8988T (cell line): ENCODE results near the gene ADH1C.
"Not testable (repeated sequence)": the region's sequence is repeated elsewhere in the genome, so short reads cannot be mapped to it uniquely, and the experiment has no call there.

Experiments used
- DNase-seq: peaks from one replicate; pipeline ENCODE4 v3.0.0; 2011

Gene ADH1C

DNA sequence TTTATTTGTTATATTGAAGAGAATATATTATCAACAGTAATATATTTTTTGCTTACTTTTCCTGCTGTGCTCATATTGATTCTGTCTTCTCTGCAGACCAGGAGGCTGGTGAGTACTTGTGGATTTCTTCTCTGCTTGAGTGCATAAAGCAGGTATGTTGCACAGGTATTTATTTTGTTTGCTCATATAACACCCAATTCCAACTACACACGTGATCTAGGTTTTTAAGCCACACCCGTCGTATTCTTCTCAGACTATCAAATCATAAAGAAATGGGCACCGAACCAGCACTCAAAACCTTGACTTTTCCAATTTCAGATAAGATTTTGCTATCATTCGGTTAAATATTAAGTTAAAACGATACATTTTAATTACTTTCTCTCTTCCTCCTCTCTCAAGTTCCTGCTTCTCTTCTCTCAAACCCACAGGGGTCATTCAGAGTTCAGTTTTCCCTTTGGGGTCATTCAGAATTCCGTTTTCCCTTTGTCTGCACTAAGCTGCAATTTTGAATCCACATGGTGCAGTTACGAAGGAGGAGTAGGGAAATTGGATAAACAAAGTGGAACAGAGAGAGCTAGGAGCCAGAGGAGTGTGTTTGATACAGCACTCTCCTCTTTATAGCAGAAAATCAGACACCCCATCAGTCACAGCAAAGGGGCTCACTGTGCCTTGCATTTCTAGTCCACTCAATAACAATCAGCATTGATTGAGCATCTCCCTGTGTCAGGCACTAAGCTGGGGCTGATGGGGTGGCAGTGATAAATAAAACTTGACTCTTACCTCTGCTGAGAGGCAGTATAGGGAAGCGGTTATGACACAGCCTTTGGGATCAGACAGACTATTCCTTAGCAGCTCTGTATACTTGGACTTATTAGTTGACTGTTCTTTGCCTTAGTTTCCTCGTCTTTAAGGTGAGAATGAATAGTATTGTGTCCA, at the start of gene ADH1C:
Gene ADH1C, minus strand, starts transcription at position 145 of the 936 bp plus-strand sequence. Its CDS starts 71 bp downstream, at position 74.
- no peak for DNase-seq

DNA sequence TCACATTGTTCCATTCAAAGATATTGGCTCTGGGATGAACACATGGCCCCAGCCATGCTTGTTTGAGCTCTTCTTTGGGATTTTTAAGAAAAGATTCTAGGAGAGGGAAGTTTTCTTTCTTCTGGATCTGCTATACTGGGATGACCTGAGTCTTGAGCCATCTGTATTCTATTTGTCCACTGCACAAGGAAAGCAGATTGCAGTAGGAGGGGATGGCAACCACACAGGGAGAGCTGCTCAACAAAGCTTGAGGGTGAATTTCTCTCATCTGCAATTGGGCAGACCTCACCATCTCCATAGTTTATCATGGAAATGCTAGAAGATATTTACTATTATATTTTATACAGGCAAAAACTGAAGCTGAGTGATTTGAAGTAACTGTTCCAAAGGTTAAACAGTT, 48.3 kb upstream of the ADH1C start:
- no peak for DNase-seq

DNA sequence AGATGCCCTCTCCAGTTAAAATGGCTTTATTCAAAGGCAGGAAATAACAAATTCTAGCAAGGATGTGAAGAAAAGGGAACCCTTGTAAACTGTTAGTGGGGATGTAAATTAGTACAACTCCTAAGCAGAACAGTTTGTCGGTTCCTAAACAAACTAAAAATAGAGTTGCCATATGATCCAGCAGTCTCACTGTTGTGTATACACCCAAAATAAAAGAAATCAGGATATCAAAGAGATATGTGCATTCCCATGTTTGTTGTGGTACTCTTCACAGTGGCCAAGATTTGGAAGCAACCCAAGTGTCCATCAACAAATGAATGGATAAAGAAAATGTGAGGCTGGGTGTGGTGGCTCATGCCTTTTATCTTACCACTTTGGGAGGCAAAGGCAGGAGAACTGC, 46.5 kb upstream of the ADH1C start:
- no peak for DNase-seq

DNA sequence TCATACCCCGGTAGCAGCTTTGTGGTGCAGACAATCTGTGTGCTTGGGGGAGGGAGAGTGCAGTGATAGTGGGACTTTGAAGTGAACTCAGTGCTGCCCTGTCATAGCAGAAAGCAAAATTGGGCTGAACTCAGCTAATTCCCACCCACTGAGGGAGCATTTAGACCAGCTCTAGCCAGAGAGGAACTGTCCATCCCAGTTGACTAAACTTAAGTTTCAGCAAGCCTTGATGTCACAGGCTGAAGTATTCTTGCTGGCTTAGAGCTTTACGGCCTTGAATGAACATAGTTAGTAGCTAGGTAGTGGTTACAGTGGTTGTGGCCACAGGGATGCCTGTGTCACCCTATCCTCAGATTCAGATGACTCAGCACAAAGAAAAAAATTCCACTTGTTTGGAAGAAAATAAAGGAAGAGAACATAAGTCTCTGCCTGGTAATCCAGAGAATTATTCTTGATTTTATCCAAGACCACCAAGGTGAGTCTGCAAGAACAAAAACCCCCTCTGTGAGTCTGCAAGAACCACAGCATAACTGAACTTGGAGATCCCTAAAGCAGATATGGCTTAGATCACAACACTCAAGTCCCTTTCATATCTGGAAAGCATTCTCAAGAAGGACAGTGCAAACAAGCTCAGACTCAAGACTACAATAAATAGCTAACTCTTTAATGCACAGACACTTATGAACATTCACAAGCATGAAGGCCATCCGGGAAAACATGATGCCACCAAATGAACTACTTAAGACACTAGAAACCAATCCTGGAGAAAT, 43.2 kb upstream of the ADH1C start:
- no peak for DNase-seq

DNA sequence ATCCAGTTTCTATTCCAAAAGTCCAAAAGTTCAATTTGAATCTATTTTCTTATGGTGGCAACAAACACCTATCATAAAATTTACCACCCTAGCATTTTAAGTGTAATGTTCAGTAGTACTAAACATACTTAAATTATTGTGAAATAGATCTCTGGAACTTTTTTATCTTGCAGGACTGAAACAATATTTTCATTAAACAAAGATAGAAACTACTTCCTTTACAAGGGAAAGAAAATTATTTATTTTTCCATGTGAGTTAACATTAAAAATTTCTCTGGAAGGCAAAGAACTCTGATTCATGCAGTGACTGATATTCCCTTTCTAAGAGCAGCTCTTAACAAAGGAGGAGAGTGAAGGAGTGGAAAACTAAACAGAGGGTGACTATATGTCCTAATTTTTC, 42.4 kb upstream of the ADH1C start:
- no peak for DNase-seq

DNA sequence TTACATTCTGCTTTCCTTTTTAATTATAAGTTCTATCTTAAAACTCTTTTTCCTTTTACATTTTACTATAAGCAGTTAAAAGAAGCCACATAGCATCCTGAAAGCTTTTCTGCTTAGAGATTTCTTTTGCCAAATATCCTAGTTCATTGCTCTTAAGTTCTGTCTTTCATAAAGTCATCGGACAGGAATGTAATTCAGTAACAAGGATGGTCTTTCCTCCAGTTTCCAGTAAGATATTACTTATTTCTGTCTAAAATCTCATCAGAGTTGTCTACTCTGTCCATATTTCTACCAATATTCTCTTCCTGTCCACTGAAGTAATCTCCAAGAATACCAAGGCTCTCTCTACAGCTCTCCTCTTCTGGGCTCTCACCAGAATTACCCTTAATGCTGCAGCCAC, 37.5 kb upstream of the ADH1C start:
- no peak for DNase-seq

DNA sequence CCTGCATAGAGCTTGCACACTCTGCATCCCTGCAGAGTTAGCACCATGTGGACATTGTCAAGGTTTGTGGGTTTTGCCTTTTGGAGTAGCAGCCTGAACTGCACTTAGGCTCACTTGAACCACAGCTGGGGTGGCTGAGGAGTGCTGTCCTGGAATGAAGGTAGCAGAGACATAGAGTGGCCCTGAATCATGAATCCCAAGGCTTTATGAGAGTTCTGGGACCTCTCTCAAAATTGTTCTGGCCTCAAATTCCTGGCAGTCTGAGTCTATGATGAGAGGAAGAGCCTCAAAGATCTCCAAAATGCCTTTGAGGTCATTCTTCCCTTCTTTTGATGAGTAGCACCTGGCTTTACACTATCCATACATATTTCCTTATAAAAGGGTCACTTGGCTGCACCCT, 37.1 kb upstream of the ADH1C start:
- no peak for DNase-seq

DNA sequence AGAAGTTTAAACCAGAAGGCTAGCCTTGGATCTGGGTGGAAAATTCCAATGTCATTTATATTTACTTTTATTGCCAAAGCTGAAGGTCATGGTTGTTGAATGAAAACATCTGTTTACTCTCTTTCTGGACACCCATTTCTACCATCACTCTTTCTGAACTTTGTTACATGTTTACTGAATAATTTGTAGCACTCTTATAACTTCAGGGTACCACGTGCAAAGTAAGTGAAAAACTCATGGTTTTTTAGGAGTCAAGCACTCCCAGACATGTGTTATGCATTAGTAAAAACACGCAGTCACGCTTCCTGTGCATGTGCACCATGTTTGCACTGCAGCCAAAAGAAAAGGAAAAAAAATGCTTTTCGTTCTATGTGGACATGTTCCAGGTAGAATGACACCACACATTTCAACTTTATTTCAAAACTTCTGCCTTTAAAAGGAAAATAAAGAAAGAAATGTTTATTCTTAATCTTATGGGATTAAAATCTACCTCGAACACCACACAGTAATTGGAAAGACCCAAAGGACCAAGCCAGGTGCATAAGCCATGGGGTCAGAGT, 31.4 kb upstream of the ADH1C start:
- DNase-seq, result no peak

DNA sequence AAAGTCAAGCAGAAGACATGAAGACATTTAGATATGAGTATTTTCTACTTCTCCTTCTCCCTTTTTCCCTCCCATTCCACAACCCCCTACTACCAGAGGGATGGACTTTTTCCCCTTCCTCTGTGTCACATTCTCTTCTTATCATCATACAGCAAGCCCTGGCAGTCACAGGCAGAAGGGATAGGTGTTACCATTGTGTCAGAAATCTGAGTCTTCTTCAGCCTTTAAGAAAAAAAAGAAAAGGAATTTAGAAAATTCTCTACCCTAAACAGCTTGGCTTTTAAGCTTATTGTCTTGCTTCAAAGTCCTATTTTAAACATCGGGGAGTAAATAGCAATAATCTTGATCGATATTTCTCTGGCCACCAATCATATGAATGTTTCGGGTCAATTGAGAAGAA, 30.9 kb upstream of the ADH1C start:
- no peak for DNase-seq

DNA sequence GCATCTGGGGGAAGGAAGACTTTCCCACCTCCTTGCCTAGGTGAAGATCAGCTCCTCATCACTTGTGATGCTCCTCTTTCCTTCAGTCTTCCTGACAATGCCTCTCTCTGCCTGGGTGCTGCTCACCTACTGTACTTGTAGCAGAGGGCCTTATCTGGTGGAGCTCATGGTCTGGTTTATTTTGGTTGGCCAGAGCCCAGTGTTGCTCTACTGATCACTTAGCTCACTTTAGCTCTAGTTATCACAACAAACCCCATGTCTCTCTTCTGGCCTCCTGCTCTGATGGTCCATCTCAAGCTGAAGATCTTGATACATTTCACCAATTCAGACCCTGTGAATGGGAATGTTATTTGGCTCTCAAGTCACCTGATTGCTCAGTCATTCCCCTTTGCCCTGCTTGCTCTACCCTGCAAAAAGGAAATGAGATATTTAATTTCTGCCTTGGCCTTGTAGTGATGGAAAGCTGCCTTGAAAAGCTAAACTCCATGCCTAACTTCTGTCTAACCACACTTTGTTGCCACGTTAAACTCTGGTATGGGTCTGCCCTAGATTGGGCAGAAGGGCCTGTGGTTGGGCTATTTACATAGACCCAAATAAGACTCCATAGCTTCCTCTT, 30.3 kb upstream of the ADH1C start:
- no peak for DNase-seq

DNA sequence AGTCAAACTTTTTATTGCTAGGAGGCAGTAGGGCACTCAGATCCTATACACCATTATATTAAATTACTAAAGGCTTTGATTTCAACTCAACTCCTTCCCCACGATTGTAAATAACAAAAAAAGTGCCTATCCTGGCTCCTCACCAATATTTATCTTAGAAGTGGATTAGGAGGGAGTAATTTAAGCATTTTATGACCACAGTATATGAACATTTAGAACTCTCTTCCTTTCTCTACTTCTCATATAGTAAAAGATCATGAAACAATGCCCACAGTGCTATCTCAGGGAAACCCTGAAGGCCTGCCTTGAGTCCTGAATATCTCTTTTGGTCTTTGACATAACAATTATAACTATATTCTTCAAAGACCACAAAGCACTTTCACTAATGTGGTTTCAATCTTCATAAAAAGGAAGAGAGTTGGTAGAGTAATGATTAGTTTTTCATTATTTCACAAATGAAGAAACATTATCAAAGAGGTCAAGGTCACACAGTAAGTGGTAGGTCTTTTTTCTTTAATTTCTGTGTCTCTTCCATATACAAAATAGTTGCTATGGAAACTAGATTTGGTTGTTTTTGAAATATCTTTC, 29.1 kb upstream of the ADH1C start:
- no peak for DNase-seq

DNA sequence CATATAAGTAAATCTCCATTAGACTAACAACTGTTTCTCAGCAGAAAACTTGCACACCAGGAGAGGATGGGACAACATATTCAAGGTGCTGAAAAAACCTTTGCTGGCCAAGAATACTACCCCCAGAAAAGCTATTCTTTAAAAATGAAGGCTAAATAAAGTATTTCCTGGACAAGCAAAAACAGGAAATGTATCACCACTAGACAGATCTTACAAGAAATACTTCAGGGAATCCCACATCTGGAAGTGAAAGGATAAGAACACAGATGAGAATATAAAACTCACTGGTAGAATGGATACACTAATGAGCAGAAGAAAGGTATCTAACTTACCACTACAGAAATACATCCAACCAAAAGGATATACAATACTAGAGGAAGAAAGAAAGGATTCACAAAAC, 27.0 kb upstream of the ADH1C start:
- DNase-seq, result no peak

DNA sequence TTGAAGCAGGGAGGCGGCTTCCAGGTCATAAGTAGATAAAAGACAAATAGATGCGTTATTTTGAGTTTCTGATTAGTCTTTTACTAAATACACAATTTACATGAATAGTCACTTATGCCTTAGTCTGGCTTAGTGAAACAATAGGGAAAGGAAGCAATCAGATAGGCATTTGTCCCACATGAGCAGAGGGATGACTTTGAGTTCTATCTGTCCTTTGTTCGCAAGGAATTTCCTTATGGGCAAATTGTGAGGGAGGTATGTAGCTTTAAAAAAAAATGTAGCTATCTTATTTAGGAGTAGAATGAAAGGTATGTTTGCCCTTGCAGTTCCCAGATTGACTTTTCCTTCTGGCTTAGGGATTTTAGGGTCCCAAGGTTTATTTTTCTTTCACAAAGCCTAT, 26.3 kb upstream of the ADH1C start:
- no peak for DNase-seq

DNA sequence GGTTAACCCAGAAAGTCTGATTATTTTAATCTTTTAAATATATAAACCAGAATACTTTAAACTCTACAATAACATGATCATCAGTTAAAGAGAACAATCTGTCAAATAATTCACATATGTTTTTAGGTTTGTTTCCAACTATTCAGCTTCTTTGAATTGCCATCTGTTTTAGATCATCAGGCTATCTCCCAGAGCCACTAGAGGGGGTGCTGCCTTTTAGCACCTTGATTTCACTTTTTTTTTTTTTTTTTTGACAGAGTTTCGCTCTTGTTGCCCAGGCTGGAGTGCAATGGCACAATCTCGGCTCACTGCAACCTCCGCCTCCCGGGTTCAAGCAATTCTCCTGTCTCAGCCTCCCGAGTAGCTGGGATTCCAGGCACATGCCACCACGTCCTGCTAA, 24.8 kb upstream of the ADH1C start:
- DNase-seq, result not testable (repeated sequence)

DNA sequence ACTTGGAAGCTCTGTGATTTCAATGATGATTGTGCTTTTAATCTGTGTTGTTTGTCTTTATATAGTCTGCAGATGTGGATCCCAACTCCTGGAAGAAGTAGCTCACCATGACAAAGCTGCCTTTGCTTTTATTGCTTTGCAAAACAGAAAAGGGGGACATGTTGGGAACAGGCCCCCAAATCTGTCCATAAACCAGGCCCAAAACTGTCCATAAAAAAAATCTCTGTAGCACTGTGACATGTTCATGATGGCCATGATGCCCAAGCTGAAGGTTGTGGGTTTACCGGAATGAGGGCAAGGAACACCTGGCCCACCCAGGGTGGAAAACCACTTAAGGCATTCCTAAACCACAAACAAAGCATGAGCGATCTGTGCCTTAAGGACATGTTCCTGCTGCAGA, 19.9 kb upstream of the ADH1C start:
- not testable (repeated sequence) for DNase-seq

DNA sequence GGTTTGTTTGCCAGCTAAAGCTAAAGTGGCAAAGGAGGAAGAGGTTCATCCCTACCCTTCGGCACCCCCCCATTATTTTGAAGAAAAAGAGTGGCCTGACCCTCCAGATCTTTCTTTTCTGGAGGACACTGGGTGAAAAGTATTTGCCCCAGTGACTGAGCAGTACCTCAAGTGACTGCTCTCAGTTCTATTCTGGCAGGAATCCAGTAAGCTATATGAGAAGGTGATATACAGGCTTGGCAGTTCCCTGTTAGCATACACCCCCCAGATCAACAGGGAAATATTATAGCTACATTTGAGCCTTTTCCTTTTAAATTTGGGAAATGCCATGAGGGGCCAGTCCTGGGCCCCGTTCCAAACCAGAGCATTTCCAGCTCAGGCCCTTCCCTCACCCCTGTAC, 15.3 kb upstream of the ADH1C start:
- not testable (repeated sequence) for DNase-seq

DNA sequence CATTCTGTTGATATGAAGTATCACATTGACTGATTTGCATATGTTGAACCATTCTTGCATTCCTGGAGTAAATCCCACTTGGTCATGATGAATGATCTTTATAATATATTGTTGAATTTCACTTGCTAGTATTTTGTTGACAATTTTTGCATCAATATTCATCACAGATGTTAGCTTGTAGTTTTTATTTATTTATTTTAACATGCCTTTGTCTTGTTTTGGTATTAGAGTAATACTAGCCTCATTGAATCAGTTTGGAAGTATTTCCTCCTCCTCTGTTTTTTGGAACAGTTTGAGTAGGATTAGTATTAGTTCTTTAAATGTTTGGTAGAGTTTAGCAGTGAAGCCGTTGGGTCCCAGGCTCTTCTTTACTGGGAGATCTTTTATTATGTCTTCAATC, 13.9 kb upstream of the ADH1C start:
- DNase-seq, result no peak

DNA sequence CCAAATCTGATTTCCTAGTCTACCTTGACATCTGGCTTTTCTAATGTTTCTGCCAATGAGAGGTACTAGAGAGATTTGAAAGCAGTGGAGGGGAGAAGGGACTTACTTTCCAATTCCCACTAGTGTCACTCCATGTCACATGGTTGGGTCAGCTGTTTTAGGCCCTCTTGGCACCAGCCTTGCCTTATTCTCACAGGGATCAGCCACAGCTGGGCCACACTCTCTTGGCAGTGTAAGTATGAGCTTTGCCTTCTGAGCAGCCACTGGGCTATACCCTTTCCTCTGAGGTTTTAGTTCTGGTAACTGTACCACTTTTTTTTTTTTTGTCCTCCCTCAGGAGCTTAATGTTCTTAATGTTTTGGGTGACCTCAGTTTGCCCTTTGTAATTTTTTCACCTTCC, 10.2 kb upstream of the ADH1C start:
- no peak for DNase-seq

DNA sequence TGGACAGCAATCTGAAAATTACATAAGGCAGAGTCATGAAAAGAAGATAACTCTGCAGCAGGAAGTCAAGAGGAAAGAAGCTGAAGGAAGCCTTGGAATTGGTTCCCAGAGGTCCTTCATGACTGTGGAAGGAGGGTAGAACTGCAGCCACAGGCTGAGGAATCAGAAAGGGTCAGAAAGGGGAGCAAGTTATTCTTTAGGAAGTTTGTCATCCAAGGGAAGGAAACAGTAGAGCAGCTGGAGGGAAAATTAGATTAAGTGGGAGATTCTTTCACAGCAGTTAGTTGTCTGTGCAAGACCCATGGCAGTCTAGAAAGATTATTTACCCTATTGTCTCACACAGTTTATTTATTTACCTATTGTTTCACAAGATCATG, 9.3 kb upstream of the ADH1C start:
- DNase-seq, result no peak

DNA sequence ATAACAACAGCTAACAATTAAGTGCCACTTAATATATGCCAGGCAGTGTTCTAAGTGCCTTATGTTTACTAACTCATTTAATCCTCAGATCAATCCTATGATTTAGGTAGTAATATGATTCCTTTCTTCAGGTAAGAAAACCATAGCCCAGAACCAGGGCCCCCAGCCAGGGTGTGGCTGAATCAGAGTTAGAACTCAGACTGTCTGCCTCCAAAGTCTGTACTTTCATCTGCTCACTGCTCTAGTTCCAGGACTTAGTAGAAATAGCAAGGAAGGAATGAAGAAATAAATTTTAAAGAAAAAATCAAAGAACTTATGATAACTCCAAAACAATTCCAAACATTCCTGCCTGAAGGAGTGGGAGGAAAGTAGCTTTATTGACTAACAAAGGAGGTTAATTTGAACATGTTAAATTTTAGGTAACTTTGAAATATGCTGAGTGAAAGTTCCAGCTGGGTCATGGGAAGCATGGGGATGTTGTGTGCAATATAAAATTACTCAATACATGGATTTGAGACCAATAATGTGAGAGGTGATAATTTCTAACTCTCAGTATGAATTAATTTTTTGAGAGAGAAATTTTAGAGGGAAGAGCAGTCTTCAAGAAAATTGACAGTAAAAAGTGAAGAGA, 8.8 kb upstream of the ADH1C start:
- DNase-seq, result no peak

DNA sequence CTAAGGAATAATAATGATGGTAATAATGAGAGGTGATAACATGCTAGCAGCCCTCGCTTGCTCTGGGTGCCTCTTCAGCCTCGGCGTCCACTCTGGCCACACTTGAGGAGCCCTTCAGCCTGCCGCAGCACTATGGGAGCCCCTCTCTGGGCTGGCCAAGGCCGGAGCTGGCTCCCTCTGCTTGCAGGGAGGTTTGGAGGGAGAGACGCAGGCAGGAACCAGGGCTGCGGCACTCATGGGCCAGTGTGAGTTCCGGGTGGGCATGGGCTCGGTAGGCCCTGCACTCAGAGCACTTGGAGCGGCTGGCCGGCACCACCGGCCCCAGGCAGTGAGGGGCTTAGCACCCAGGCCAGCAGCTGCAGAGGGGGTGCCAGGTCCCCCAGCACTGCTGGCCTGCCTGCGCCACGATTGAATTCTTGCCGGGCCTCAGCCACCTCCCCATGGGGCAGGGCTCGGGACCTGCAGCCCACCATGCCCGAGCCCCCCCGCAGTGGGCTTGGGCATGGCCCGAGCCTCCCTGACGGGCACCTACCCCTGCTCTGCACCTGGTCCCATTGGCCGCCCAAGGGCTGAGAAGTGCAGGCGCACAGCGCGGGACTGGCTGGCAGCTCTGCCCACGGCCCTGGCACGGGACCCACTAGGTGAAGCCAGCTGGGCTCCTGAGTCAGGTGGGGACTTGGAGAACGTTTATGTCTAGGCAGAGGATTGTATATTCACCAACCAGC, 7.1 kb upstream of the ADH1C start:
- DNase-seq, result no peak

DNA sequence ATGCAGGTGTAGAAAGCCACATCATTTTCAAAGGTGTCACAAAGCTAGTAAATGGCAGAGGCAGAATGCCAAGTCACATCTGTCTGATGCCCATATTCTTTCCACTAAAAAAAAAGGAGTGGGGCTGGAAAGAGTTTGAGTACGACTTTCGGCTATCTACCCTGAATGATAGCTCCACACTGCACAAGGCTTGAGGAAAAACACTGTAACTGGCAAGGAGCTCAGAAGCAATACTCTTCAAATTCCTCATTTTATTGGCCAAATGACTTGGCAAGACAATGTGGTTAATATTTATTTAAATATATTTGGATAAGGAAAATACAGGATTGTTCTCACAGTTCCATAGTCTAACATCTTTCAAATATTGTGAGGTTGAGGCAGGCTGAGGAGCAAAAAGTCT, 5.4 kb upstream of the ADH1C start:
- DNase-seq, result no peak
